22Rv1 (cell line): ENCODE data around the gene VRK2.

Source experiments
- H3K27ac ChIP-seq: fragments of 450-650 bp; 2 replicates; pipeline ENCODE4 v1.5.1; 2017
- ZFX ChIP-seq: fragments of 450-650 bp; IDR thresholded peaks from 2 replicates; pipeline ENCODE4 v1.6.1; 2017; ENCODE audit warnings: antibody characterized with exemption, borderline replicate concordance
- TF ChIP-seq, protein P1 (sequence below): fragments of 450-650 bp; IDR thresholded peaks from 2 replicates; pipeline ENCODE4 v1.5.1; 2017; ENCODE audit warnings: mild to moderate bottlenecking

The VRK2 gene

DNA sequence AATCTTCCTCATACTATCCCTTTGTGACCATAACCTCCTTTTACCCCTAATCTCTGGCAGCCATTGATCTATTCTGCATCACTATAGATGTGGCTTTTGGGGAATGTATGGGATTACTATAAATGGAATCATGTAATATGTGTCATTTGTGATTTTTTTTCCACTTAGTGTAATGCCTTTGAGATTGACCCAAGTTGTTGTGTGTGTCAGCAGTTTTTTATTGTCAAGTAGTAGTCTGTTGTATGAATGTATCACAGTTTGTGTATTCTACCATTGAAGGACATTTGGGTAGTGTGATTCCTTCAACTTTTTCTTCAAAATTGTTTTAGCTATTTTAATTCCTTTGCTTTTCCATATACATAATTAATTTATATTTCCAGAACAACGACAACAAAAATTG, 18.6 kb downstream of the VRK2 start:
- TF ChIP-seq, protein P1, sequence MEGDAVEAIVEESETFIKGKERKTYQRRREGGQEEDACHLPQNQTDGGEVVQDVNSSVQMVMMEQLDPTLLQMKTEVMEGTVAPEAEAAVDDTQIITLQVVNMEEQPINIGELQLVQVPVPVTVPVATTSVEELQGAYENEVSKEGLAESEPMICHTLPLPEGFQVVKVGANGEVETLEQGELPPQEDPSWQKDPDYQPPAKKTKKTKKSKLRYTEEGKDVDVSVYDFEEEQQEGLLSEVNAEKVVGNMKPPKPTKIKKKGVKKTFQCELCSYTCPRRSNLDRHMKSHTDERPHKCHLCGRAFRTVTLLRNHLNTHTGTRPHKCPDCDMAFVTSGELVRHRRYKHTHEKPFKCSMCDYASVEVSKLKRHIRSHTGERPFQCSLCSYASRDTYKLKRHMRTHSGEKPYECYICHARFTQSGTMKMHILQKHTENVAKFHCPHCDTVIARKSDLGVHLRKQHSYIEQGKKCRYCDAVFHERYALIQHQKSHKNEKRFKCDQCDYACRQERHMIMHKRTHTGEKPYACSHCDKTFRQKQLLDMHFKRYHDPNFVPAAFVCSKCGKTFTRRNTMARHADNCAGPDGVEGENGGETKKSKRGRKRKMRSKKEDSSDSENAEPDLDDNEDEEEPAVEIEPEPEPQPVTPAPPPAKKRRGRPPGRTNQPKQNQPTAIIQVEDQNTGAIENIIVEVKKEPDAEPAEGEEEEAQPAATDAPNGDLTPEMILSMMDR: no peak
- TF ChIP-seq ZFX: no peak
- no peak overlapping the region for H3K27ac ChIP-seq

DNA sequence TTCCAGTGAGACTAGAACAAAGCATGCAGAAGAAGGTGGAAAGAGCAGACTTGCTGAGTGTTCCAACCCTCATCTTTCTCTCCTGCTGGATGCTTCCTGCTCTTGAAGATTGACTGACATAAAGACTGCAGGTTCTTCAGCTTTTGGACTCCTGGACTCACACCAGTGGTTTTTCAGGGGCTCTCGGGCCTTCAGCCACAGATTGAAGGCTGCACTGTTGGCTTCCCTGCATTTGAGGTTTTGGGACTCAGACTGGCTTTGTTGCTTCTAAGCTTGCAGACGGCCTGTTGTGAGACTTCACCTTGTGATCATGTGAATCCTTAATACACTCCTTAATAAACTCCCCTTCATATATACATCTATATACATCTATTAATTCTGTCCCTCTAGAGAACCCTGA, 20.4 kb downstream of the VRK2 start:
- TF ChIP-seq, protein P1: no peak
- no peak for TF ChIP-seq ZFX

DNA sequence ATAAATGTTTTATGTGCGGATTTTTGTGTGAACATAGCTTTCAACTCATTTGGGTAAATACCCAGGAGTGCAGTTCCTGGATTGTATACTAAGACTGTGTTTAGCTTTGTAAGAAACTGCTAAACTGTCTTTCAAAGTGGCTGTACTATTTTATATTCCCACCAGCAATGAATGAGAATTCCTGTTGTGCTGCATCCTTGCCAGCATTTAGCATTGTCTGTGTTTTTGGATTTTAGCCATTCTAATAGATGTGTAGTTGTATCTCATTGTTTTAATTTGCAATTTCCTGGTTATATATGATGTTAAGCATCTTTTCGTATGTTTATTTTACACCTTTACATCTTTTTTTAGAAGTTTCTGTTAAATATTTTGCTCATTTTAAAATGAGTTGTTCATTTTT, 24.2 kb downstream of the VRK2 start:
- no peak for TF ChIP-seq ZFX
- TF ChIP-seq, protein P1: no peak
- H3K27ac ChIP-seq: no peak overlapping the region

More for the DNA sequence above, 20.4 kb downstream of the VRK2 start:
- no peak overlapping the region for H3K27ac ChIP-seq

DNA sequence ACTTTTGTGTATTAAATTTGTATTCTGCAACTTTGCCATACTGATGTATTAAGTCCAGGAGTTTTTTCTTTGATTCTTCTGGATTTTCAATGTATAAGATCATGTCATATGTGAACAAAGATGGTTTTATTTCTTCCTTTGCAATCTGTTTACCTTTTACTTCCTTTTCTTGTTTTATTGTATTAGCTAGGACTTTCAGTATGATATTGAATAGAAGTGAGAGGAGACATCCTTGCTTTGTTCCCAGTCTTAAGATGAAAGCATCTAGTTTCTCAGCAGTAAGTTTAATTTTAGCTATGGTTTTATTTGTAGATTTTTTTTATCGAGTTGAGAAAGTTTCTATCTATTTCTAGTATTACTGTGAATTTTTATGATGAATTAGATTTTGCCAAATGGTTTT, 25.5 kb downstream of the VRK2 start:
- no peak for TF ChIP-seq ZFX
- TF ChIP-seq, protein P1: no peak
- no peak overlapping the region for H3K27ac ChIP-seq

DNA sequence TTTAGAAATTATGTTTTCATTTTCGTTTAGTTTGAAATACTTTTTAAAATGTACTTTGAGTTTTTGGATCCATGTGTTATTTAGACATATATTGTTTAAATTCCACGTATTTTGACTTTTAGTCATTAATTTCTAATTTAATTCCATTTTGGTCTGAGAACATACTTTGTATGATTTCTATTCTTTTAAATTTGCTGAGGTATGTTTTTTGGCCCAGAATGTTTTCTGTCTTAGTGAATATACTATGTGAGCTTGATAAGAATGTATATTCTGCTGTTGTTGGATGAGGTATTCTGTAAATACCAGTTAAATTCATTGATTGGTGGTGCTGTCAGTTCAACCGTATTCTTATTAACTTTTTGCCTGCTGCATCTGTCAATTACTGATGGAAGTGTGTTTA, 26.4 kb downstream of the VRK2 start:
- no peak for TF ChIP-seq ZFX
- TF ChIP-seq, protein P1: no peak
- no peak overlapping the region for H3K27ac ChIP-seq

DNA sequence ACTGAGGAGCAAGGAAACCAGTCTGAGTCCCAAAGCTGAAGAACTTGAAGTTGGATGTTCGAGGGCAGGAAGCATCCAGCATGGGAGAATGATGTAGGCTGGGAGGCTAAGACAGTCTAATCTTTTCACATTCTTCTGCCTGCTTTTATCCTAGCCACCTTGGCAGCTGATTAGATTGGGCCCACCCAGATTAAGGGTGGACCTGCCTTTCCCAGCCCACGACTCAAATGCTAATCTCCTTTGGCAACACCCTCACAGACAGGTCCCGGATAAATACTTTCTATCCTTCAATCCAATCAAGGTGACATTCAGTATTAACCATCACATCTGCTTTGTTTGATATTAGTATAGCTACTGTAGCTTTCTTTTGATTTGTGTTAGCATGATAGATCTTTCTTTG, 27.1 kb downstream of the VRK2 start:
- TF ChIP-seq, protein P1: no peak
- no peak for TF ChIP-seq ZFX
- no peak overlapping the region for H3K27ac ChIP-seq

DNA sequence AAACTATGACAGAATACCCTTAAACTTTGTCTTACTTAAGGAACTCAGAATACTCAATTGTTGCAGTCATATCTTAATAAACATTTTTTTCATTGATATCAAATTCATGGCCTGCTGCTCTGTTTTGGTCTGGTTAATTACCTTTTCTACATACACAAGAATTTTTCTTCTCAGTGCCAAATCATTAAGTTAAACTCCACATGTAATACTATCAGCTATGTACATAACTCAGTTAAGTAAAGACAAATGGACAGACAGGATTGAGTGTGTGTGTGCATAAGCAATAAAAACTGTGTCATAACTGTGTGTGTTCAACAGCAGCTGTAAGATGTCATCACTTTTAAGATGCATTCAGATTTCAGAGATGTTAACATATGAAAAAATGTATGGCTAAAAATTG, 34.4 kb downstream of the VRK2 start:
- no peak overlapping the region for H3K27ac ChIP-seq
- no peak for TF ChIP-seq ZFX
- TF ChIP-seq, protein P1: no peak
